CD1c-positive myeloid dendritic cell (primary cell): ENCODE data around the gene DNM3.

ENCODE experiments used
- DNase-seq: peaks from one replicate; pipeline ENCODE4 v3.0.0-alpha.2; 2016; ENCODE audit errors: extremely low spot score

DNM3 gene

GRCh38 chr1:172105230-172105629 lies 263.9 kb downstream of the DNM3 start:
- no peak for DNase-seq

GRCh38 chr1:172107316-172107975 lies 266.1 kb downstream of the DNM3 start:
- no peak for DNase-seq

- no peak for DNase-seq
Measured at GRCh38 chr1:172108161-172108893, 267.0 kb downstream of the DNM3 start.

GRCh38 chr1:172109359-172109758 lies 268.1 kb downstream of the DNM3 start:
- DNase-seq = no peak

- no peak for DNase-seq
Measured at GRCh38 chr1:172112576-172112975, 271.3 kb downstream of the DNM3 start.

- DNase-seq = no peak
Measured at GRCh38 chr1:172117800-172118199, 276.5 kb downstream of the DNM3 start.

- no peak for DNase-seq
Measured at GRCh38 chr1:172118618-172119017, 277.3 kb downstream of the DNM3 start.

GRCh38 chr1:172119184-172119583 lies 277.9 kb downstream of the DNM3 start:
- no peak for DNase-seq

GRCh38 chr1:172120381-172120780 lies 279.1 kb downstream of the DNM3 start:
- DNase-seq = no peak

- DNase-seq = no peak
Measured at GRCh38 chr1:172121081-172121717, 279.9 kb downstream of the DNM3 start.

GRCh38 chr1:172122381-172122780 lies 281.1 kb downstream of the DNM3 start:
- no peak for DNase-seq

- DNase-seq = no peak
Measured at GRCh38 chr1:172125250-172125649, 284.0 kb downstream of the DNM3 start.

GRCh38 chr1:172125812-172126430 lies 284.6 kb downstream of the DNM3 start:
- no peak for DNase-seq

GRCh38 chr1:172132836-172133235 lies 291.5 kb downstream of the DNM3 start:
- no peak for DNase-seq

GRCh38 chr1:172134087-172134731 lies 292.9 kb downstream of the DNM3 start:
- DNase-seq = no peak

GRCh38 chr1:172135076-172135672 lies 293.9 kb downstream of the DNM3 start:
- peak; percentile 22 for DNase-seq

- DNase-seq = no peak
Measured at GRCh38 chr1:172135978-172136610, 294.8 kb downstream of the DNM3 start.

- DNase-seq = no peak
Measured at GRCh38 chr1:172136925-172137324, 295.6 kb downstream of the DNM3 start.

GRCh38 chr1:172137703-172138454 lies 296.6 kb downstream of the DNM3 start:
- DNase-seq = no peak

- DNase-seq = no peak
Measured at GRCh38 chr1:172138634-172139033, 297.3 kb downstream of the DNM3 start.
